Activated naive CD4-positive, alpha-beta T cell treated with anti-CD3 and anti-CD28 coated beads, Interleukin-2, amount 50 U/mL, for 72 hours (primary cell): ENCODE results near the gene GINS2. TPM values are rescaled to one million over a fixed set of nuclear protein-coding genes. Genes with fewer than 3 reads are reported as not detected.
A peak's percentile ranks its signal among the peaks of the same experiment; 100 is the strongest.

Experiments used
- ATAC-seq, 2 donors: fragments of 150-1000 bp; cut with Tn5 transposase; 2 replicates each; pipeline ENCODE4 v1.10.0; 2021; ENCODE audit warnings: mild to moderate bottlenecking in 2 of 2, moderate library complexity in 2 of 2
- DNase-seq, 2 donors: peaks; one replicate each; pipeline ENCODE4 v3.0.0; 2021 to 2022; ENCODE audit warnings: low spot score in 2 of 2
- H3K27ac Mint-ChIP-seq, 2 donors: one replicate each; pipeline ENCODE4 v1.8.0; 2022; ENCODE audit warnings: mild to moderate bottlenecking in 2 of 2, mixed read lengths in 2 of 2
- H3K36me3 Mint-ChIP-seq, 2 donors: one replicate each; pipeline ENCODE4 v1.8.0; 2022; ENCODE audit warnings: mixed read lengths in 2 of 2
- H3K9me3 Mint-ChIP-seq, 2 donors: one replicate each; pipeline ENCODE4 v1.8.0; 2022; ENCODE audit warnings: mixed read lengths in 2 of 2
- total RNA-seq, 2 donors: library from RNA; stranded (reverse); gene quantifications; one replicate each; pipeline ENCODE4 v1.2.3, GENCODE V29; 2022

Gene GINS2
- total RNA-seq, 2 donors from 2014 or later = 42.3 to 73.6 TPM

DNA sequence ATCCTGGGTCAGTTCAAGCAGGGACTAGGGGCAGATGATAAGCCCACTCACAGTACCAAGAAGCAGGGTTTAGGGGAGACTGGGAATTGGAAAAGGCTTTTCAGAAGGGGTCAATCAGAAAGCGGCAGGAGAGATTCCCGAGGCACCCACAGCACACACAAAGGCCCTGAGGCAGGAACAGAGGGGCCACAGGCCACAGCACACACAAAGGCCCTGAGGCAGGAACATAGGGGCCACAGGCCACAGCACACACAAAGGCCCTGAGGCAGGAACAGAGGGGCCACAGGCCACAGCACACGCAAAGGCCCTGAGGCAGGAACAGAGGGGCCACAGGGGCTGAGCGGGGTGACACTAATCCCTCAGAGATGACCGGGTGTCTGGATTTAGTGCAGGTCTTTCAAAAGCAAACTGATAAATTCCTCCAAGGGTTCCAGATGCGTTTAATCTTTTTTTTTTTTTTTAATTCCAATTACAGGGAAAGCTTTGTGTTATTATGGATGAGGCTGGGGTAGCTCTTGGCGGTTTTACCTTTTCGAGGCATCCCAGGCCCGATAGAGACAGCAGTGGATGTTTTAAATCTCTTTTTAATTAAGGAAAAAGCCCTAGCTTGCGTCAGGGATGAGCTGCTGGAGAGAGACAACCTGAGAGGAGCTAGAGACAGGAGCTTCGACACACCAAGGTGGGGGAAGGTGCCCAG is 31.0 kb upstream of the GINS2 start:
- no peak overlapping the region for H3K27ac Mint-ChIP-seq
- no peak for ATAC-seq
- DNase-seq = no peak
- no peaks in the 10 kb centered on the region for H3K36me3 Mint-ChIP-seq
- no peaks in the 10 kb centered on the region for H3K9me3 Mint-ChIP-seq

DNA sequence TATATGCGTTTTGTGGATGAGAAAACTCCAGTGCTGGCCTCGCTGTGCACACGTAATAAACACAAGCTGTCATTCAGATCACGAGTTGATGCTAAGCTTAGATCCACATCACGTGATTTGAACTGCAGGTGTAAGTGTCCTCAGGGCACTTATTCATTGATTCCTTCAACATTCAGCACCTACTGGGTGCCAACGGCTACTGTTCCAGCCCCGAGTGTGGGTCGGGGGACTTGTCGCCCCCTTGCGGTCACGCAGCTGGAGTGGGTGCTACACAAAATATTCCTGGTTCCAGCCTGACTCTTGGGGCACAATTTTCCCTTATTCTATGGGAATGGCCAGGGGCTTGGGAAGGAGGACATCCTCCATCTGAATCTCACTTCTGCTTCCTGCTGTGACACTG is 29.9 kb upstream of the GINS2 start:
- Mint-ChIP-seq H3K36me3 (no peaks in the 10 kb centered on the region), H3K27ac (no peak overlapping the region), H3K9me3 (no peaks in the 10 kb centered on the region)
- ATAC-seq (no peak), DNase-seq (no peak)

DNA sequence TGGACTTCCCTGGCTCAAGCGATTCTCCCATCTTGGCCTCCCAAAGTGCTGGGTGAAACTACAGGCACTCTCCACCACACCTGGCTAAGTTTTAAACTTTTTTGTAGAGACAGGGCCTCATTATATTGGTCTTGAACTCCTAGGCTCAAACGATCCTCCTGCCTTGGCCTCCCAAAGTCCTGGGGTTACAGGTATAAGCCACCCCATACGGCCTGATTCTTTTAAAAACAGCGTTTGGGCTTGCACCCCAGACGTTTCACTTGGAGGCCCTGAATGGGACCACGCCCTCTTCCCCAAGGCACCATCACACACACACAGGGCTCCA is 29.4 kb upstream of the GINS2 start:
- Mint-ChIP-seq H3K9me3 (no peaks in the 10 kb centered on the region), H3K27ac (no peak overlapping the region)
- ATAC-seq = peak in 1 of 2 donors; percentile 7

DNA sequence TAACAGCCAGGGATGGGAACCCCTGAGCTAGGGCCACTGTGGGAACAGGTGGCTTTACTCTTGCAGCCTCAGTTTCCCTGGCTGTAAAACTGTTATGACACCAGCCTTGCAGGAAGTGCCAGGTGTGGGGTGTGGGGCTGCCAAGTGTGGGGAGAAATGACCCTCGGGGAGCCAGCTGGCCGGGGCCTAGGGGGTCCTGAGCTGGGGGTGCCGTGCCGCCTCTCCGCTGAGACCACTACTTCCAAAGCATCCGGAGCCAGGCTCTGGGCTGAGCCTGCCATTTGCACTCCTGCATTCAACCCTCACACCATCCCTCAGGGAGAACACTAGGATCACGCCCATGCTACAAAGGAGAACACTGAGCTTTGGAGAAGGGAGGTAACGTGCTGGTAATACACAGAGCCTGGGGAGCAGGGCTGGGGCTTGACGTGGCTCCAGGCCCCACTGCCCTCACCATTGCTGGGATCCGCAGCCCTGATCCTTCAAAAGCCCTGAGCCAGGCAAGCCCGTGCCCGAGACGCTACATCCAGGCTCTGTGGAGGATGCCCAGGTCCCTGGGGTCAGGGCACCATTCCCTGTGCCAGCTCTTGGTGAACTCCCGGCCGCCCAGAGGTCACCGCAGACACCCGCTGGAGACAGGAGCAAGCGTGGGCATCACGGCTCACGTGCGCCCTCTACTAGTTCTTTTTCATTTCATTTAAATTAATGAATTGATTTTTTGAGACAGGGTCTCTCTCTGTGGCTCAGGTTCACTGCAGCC is 28.8 kb upstream of the GINS2 start:
- DNase-seq = peak in 1 of 2 donors; percentile 78
- Mint-ChIP-seq H3K36me3 (no peaks in the 10 kb centered on the region), H3K9me3 (no peaks in the 10 kb centered on the region), H3K27ac (no peak overlapping the region)
- peak; percentile 63 to 73 for ATAC-seq

More for the DNA sequence above, 29.4 kb upstream of the GINS2 start:
- no peak for DNase-seq
- no peaks in the 10 kb centered on the region for H3K36me3 Mint-ChIP-seq

DNA sequence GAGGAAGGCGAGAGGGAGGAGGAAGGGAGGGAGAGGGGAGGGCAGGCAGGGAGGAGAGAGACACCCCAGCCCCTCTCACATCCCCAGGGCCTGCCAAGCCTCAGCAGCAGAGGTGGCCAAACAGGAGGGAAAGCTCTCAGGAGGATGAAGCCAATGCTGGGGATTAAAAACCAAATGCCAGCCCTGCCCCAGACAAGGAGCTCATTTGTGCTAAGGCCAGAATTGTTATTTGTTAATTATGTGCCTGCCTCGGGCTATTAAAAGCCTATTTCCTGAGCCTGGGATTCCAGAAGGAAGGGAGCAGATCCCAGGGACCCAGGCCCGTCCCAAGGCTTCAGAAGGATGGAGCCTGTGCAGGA is 27.9 kb upstream of the GINS2 start:
- no peak for ATAC-seq
- peaks cover 5 to 6% of the 10 kb centered on the region in 2 donors for H3K36me3 Mint-ChIP-seq
- peaks cover 4% of the 10 kb centered on the region in 2 donors for H3K9me3 Mint-ChIP-seq
- no peak for DNase-seq
- H3K27ac Mint-ChIP-seq = no peak overlapping the region

DNA sequence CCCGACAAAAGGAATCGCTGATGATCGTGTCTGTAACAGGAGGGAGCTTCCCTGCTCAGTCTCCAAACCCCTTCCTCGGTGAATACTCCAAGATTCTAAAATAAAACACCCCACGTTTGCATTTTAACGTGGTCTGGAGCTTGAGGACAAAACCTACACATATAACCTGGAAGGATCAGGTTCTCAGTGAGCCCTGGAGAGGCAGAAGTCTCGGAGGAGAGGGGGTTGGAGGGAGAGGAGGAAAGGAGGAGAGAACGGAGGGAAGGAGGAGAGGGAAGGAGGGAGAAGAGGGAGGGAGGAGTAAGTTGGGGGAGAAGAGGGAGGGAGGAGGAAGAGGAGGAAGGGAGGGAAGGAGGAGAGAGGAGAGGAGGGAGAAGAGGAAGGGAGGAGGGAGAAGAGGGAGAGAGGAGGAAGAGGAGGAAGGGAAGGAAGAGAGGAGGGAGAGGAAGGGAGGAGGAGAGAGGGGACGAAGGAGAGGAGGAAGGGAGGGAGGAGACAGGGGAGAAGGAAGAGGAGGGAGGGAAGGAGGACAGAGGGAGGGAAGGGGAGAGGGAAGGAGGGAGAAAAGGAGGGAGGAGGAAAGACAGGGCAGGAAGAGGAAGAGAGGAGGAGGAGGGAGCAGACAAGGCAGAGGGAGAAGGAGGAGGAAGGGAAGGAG is 27.4 kb upstream of the GINS2 start:
- DNase-seq (no peak), ATAC-seq (no peak)
- Mint-ChIP-seq H3K36me3 (peaks cover 5 to 6% of the 10 kb centered on the region in 2 donors), H3K9me3 (peaks cover 4% of the 10 kb centered on the region in 2 donors), H3K27ac (no peak overlapping the region)

DNA sequence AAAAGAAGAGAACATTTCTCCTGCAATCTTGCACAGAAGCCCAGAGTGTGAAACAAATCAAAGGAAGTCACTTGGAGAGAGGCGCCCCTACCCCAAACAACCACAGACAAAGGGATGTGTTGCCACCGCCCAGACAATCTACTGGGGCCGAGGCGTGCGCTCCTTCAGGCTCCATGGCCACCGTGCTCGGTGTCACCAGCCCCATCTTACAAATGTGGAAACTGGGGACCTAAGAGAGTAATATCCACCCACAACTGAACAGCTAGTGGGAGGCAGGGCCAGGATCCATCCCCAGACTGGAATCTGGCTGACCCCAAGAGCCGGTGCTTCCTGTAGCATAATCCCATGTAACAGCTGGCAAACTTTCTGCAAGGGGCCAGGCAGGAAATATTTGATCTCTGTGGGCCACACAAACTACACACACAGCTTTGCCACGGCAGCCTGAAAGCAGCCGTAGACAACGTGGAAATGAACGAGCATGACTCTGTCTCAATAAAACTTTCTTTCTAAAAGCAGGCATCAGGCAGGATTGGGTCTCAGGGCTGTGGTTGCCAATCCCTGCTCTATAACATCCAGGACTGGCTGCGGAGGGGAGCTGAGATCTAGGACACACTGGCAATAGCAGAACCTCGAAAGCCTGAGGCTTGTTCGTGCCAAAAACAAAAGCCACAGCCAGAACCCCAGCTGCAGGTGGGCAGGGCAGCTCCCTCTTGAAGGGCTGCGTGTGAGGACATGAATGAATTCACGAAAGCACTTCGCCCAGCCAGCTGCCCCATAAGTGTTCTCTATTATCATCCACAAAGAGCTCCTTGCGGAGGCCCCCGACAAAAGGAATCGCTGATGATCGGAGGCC is 26.6 kb upstream of the GINS2 start:
- Mint-ChIP-seq H3K36me3 (peaks cover 5 to 6% of the 10 kb centered on the region in 2 donors), H3K27ac (no peak overlapping the region), H3K9me3 (peaks cover 4% of the 10 kb centered on the region in 2 donors)
- DNase-seq (no peak), ATAC-seq (no peak)

DNA sequence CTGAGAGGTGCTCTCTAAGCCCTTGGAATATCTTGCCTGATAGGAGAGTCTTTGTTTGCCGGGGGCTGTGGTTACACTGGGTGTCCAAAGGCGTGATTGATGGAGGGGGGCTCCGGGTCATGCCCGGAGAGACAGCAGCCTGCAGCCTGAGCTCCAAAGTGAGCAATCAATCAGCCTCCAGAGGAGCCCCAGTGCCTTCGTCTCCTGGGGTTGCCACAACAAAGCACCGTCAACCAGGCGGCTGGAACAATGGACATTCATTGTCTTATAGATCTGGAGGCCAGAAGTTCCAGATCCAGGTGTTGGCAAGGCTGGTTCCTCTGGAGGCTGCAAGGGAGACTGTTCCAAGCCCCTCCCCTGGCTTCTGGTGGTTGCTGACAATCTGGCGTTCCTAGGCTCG is 24.0 kb upstream of the GINS2 start:
- Mint-ChIP-seq H3K36me3 (peaks cover 5 to 6% of the 10 kb centered on the region in 2 donors), H3K9me3 (peaks cover 4% of the 10 kb centered on the region in 2 donors), H3K27ac (no peak overlapping the region)
- DNase-seq (no peak), ATAC-seq (no peak)

DNA sequence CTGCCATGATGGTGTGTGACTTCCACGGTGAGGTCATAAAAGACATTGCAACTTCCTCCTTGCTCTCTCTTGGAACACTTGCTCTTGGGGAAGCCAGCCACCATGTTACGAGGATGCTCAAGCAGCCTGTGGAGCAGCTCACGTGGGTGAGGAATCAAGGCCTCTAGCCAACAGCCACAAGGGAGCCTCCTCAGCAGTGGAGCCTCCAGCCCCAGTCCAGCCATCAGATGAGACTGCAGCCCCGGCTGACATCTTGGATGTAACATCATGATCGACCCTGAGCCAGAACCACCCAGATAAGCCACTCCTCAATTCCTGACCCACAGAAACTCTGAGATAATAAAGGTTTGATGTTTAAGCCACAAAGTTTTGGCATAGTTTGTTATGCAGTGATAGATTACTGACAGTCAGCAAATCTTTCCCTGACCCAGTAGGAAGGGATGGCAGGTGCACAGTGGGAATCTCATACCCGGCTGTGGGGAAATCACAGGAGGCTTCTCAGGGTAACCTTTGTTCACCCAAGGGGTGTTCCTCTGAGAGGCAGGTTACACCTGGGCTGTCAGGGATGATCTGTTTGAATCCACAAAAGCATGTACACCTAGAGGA is 23.3 kb upstream of the GINS2 start:
- Mint-ChIP-seq H3K36me3 (peaks cover 5 to 6% of the 10 kb centered on the region in 2 donors), H3K27ac (no peak overlapping the region), H3K9me3 (peaks cover 4% of the 10 kb centered on the region in 2 donors)
- DNase-seq (no peak), ATAC-seq (no peak)

DNA sequence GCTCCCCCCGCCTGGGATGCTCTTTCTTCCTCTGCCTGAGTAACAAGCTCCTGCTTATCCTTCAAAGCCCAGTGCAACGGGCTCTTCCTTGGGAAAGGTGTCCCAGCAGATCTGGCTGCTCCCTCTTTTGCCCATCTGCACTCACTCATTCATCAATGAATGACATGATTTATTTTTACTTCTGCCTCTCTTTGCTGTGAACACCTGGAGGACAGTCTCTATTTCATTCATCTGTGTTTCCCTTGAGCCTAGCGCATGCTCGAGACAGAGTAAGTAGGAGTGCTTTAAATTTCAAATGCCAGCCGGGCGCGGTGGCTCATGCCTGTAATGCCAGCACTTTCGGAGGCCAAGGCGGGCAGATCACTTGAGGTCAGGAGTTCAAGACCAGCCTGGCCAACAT is 22.0 kb upstream of the GINS2 start:
- peaks cover 5 to 6% of the 10 kb centered on the region in 2 donors for H3K36me3 Mint-ChIP-seq
- ATAC-seq (no peak), DNase-seq (no peak)
- H3K9me3 Mint-ChIP-seq = peaks cover 4% of the 10 kb centered on the region in 2 donors
- peak overlapping the region in 1 of 2 donors; percentile 8 for H3K27ac Mint-ChIP-seq

DNA sequence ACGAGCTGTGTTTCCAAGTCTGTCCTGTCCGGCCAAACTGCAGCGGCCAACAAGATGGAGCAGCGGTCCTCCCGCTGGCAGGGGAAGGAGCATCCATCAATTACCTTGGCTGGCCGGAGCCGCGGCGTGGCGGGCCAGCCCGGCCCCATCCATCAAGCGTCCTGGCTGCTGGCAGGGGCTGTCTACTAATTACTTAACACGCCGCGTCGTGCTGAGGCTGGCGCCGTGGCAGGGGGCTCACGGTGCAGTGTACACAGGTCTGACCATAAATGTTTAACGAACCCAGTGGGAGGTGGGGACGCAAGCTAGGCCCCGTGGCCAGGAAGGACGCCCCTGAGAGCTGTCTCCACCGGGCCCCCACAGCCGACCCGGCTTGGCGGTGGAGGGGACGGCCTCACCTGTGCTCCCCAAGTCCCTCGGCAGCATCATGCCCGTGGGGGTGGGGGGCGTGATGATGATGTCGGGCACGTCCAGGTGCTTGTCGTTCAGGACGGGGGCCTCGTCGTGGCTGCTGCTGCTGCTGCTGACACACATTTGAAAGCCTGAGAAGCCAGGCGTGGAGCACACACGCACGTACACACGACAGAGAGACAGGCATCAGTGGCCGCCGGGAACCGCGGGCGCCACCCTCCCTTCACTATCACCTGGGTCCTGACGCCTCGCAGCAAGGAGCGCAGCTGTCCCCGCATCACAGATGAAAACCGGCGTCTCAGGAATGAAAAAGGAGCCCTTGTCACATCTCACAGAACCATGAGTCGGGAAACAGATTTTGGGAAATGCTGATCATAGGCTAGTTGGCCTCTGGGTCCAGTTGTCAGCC is 21.2 kb upstream of the GINS2 start:
- H3K36me3 Mint-ChIP-seq = peaks cover 5 to 6% of the 10 kb centered on the region in 2 donors
- H3K9me3 Mint-ChIP-seq = peaks cover 4% of the 10 kb centered on the region in 2 donors
- no peak overlapping the region for H3K27ac Mint-ChIP-seq
- ATAC-seq (no peak), DNase-seq (no peak)

DNA sequence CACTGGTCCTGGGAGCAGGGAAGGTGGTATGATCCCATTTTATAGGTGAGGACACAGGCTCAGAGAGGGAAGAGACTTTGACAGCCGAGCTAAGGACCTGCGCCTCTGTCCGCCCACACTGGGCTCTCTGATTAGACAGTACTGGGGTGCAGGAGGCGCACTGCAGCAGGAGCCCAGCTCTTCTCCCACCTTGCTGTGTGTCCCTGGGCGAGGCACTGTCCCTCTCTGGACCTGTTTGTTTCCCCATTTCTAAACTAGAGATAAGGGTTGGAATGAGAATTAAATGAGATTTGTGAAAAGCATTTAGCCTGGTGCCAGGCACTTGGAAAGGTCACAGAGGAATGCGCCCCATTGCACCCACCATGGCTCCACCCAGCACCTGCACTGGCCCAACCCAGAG is 19.6 kb upstream of the GINS2 start:
- H3K9me3 Mint-ChIP-seq = peaks cover 4% of the 10 kb centered on the region in 2 donors
- H3K36me3 Mint-ChIP-seq = peaks cover 5 to 6% of the 10 kb centered on the region in 2 donors
- no peak for ATAC-seq
- no peak overlapping the region for H3K27ac Mint-ChIP-seq
- DNase-seq = no peak

DNA sequence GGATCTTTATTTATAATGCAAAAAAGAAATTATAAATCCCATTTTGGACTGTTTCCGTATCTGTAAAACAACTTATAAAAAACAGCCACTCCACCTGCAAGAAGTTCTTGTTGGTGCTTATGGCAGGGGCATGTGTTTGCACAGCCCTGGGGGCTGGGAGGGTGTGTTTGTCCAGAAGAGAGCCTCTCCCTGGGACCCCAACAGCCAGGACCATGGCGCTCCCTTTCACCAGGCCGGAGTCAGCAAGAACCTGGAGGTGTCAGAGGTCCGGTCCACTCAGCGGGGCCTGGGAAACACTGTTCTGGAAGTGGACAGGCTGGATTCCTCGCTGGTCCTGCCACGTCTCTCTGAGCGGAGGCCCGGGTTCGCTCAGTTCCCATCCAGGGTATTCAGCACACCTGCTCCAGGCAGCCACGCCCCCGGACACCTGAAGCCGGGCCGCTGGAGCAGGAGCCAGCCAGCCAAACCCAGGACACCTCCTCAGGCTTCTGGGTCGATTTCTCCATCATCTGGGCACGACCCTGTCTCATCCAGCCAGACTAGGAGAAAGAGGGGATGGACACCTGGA is 18.9 kb upstream of the GINS2 start:
- Mint-ChIP-seq H3K36me3 (peaks cover 5 to 6% of the 10 kb centered on the region in 2 donors), H3K9me3 (peaks cover 4% of the 10 kb centered on the region in 2 donors), H3K27ac (no peak overlapping the region)
- DNase-seq (no peak), ATAC-seq (no peak)

DNA sequence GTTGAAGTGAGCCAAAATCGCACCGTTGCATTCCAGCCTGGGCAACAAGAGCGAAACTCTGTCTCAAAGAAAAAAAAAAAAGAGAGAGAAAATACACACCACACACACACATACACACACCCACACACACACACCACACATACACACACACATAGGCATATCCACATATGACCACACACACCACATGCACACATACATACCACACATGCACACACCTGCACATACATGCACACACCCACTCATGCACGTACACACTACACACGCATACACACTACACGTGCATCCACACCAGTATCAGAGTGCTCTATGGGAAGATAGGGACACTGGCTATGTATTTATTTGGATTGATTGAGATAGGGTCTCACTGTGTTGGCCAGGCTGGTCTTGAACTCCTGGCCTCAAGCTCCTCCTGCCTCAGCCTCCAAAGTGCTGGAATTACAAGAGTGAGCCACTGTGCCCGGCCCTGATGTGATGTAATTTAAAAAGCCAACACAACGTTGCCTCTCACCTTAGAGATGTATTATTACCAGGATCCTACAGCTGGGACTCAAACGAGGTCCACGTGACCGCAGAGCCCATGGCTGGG is 17.8 kb upstream of the GINS2 start:
- H3K9me3 Mint-ChIP-seq = no peaks in the 10 kb centered on the region
- H3K36me3 Mint-ChIP-seq = no peaks in the 10 kb centered on the region
- ATAC-seq (no peak), DNase-seq (no peak)
- no peak overlapping the region for H3K27ac Mint-ChIP-seq
